SIG-M5 (cell line): ENCODE results near the gene RIMBP3B.
"Not testable (repeated sequence)": the region's sequence is repeated elsewhere in the genome, so short reads cannot be mapped to it uniquely, and the experiment has no call there.

Source experiments
- DNase-seq: peaks from one replicate; lab custom pipeline; 2025; lab: John Stamatoyannopoulos, UW

Gene RIMBP3B

DNA sequence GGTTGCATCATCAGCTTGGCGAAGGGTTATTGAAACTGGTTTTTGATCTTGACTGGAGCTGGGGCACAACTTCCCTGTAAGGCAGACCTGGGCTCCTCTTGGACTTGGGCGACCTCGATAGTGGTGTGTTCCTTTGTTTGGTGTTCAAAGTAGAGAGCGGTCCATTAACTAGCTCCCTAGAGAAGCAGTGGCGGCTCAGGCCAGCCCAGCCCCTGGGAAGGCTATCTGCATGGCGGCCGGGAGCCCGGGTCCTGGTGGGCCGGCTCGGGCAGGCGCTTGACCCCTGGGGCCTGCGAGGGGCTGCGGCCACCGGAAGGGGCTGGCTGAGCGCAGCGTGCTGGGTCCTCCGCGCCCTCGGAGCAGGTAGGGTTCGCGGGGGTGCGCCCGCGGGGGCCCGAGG lies 32.8 kb downstream of the RIMBP3B start:
- DNase-seq = not testable (repeated sequence)

DNA sequence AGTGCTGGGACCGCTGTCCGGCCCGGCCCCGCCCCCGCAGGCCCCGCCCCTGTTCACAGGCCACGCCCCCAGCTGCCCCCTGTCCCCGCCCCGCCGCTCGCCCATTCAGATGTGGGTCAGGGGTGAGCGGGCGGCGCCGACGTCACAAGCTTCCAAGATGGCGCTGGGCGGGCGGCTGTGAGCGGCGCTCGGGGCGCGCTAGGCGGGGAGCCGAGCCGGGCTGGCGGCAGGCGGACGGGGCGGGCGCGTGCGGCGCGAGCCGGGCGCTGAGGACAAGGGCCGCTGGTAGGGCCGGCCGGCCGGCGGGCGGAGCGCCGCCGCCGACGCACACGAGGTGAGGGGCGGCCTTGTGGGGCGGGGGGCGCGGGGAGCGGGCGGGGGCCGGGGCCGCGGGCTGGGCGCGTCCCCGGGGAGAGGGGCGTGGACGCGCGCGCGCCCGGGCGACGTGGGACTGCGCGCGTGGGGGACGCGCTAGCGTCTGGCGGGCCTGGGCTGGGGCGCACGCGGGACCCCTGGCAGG lies 33.7 kb downstream of the RIMBP3B start, which contains the start of gene HIC2:
HIC2 (plus strand) TSS at position 145 of the 520 bp plus-strand sequence. CDS start 25,461 bp downstream, outside the sequence.
- not testable (repeated sequence) for DNase-seq

DNA sequence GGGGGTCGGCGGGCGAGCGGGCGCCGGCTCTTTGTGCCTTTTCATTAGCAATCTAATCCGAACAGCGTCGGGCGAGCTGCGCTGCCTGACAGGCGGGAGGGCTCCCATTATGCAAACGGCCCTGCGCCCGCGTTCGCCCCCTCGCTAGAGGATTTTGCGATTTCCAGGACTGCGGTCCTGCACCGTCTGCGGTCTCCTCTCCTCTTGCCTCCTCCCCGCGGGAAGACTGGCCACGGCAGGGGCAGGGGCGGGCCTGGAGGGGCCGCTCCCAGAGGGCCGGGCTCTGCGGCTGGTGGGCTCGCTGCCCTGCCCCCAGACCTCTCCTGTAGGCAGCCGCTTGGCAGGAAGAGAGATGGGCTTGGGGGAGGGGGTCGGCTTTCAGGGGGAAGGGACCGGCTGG lies 34.3 kb downstream of the RIMBP3B start:
- DNase-seq = not testable (repeated sequence)

DNA sequence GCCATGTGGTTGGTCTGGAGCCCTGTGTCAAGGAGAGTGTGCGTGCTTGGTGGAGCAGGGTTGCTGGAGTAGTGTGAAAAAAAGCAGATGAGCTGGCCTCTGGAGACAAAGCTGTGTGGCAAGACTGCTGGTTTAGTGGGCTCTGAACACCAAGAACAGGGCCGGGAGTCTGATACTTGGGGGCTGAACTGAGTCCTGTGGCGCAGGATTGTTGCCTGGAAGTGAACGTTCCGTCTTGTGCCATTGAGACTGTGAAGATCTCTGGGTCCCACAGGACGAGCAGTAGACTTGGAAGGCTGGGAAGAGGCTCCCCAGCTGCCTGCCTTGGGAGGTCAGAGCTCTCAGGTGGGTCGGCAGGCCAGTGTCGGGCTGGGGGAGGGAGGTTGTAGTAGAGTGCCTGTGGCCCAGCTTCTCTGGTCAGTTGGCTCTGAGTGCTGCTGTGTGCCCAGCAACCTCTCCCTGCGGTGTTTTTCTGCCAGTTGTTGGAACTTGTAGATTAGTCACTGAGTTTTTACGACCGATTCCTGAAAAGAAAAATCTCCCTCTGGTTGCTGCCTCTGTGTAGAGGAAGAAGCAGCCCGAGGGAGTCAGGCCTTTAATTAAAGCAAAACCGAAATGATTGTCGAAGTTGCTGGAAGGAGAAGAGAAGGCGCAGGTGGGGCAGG lies 35.6 kb downstream of the RIMBP3B start:
- not testable (repeated sequence) for DNase-seq

DNA sequence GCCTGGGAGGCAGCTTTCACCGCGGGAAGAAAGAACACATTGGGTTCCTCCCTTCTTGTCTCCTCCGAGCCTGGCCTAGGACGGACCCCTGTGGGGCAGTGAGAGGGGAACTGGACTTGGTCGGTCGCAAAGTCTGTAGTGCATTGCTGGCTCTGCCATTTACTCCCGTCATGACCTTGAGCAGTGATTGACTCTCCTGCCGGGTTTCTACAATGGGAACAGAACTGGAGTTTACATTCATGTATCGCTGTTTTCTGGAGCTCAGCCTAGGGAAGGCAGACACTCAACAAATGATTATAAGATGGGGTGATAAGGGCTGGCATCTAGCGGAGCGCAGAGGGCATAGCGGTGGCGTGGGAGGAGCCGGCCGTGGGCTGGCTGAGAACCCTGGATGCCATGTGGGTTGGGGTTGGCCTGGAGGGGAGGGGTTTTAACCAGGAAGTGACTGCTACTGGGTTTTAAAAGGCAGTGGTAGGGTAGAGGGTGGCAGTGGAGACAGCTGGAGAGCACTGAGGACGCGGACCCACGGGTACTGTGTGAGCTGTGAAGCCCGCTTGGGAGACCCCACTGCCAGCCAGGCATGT lies 36.7 kb downstream of the RIMBP3B start:
- DNase-seq = not testable (repeated sequence)

DNA sequence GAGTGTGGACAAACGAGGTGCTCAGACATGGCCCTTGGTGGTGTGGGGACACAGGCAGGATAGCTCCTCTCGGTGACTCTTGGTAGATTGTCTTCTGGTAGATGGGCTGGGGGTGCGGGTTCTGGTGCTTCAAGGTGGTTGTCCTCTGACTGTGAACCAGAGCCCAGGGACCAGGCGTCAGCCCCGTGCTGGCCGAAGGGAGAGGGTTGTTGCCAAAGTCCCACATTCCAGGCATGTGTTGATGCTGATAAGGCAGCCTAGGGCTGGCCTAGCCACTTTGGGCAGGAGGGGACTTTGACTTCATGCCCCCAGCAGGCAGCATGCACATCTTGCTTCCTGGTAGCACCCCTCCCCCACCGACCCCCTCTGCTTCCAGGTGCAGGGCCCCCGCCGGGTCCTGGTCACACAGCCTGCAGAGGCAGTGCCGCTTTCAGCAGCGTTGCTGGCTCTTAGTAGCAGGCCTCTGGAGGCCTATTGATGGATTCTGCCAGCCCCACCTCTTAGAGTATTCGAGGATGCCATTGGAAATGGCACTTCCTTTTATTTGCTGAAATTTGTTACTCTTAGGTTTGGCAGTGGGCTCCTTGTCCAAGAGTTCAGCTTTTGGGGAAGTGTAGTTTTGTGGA lies 40.6 kb downstream of the RIMBP3B start:
- DNase-seq = not testable (repeated sequence)

DNA sequence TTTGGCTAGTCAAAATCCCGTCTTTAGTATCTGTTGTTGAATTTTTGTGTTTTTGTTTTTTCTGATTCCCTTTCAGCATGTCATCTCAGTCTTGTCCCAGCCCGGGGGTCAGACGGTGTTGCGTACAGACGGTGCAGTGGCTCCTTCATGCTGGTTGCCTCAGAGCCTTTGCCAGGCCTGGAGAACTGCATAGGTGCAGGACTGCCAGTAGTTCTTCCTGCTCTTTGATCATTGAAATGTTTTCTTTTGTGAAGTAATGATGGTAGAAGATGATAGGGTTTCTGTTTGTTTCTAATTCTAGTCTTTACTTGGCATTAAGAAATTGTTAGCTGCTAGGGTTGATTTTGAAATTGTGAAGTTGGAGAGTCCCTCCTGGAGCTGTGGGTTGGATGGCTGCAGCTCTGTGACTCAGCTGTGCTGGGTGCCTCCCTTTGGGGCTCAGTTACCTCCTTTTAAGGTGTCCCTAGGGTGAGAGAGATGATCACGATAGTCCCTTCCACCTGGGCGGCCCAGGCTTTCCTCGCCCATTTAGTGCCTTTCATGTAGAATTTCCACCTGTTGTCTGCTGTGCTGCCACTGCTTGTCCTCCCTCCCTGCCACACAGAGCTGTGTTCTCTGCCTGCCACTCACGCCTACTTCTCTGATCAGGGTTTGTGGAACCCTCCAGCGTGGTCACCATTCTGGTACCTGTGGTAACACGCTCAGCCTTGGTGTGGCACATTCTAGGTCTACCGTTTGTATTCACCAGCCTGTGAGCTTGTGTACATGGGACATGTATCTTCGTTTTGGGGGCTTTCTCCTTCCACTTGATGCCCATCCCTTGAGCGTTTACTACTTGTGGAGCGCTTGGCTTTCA lies 51.1 kb downstream of the RIMBP3B start:
- DNase-seq = not testable (repeated sequence)

DNA sequence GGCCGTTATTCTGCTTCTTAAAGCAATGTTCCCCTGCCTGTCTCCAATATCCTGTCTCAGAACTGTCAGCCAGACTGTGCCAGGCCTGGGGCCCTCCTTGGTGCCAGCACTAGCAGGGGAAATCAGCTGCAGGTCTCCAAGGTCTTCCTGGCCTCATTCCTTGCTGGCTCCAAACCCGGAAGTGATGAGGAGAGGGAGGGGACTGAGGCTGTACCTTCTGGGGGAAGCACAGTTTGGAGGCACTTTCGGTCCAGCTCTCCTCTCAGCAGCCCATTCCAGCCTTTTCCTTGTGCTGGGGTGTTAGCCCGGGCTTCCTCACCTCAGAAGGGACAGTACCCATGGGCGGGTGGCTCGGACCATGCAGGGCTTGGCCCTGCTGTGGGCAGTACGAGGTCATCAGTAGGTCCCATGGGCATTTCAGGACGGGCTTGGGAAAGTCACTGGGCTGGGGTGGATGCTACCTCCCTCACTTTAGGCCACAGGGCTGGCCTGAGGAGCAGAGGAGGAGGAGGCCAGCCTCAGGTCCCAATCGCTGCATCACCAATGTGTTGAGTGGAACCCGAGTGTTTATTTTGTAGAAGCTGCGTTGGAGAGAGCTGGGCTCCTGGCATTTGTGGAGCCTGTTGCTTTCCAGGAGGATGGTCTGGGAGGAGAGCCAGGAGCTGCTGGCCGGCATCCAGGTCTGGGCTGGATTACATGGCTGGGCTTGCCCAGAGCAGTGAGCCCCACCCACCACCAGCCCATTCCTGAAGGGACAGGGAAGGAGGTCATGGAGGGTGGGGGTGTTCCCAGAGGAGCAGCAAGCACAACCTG lies 52.7 kb downstream of the RIMBP3B start:
- not testable (repeated sequence) for DNase-seq

DNA sequence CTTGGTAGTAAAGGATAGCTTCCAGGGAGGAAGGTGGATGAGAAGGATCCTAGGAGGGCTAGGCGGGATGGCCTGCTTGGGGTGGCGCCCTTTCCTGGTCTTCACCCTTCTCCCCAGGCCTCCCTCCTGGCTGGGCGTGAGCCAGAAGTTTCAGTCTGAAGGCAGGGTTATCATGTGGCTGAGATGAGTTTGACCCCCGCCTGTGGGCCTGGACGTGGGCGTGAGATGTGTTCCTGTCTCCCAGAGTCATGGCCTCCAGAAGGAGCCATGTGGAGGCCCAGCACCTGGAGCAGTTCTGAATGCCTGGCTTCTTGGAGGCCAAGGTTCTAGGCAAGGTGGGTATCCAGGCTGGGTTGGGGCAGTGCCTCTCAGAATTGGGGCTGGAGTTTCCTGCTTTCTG lies 54.5 kb downstream of the RIMBP3B start:
- not testable (repeated sequence) for DNase-seq
